GM23248 (cell line): Measurements from ENCODE around the gene TMEM139.

Experiments used
- EZH2 ChIP-seq: fragments of 200-600 bp; sonication (generic); IDR thresholded peaks from 2 replicates; pipeline ENCODE4 v1.6.1; 2018; ENCODE audit warnings: antibody characterized with exemption, mild to moderate bottlenecking; ENCODE audit not compliant: insufficient read depth, poor library complexity, severe bottlenecking
- EZH2phosphoT487 ChIP-seq: fragments of 200-600 bp; sonication (generic); IDR thresholded peaks from 2 replicates; pipeline ENCODE4 v1.6.1; 2018; ENCODE audit warnings: antibody characterized with exemption, moderate library complexity, mild to moderate bottlenecking, low read depth; ENCODE audit not compliant: insufficient read depth

DNA sequence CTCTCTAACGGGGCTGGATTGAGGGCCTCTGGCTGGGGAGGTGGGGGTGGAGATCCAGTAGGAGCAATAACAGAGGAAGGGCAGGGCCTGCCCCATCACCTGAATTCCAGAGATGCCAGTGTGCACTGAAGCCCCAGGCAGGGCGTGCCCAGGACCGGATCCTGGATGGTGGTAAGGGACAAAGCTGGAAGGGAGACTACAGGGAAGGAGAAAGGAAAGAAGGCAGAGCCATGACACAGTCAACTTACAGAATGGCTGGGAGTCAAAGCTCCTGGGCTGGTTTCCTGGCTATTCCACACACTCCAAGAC lies 666 bp downstream of the TMEM139 start:
- no peak for TF ChIP-seq EZH2
- TF ChIP-seq EZH2phosphoT487: no peak
